VCaP (cell line): Measurements from ENCODE around the gene ACOT4.
A peak's percentile ranks its signal among the peaks of the same experiment; 100 is the strongest.
"Not testable (repeated sequence)": the region's sequence is repeated elsewhere in the genome, so short reads cannot be mapped to it uniquely, and the experiment has no call there.

Experiments used
- H3K27ac ChIP-seq: fragments of 450-650 bp; 2 replicates; pipeline ENCODE4 v1.5.1; 2017
- CTCF ChIP-seq: fragments of 450-650 bp; conservative IDR thresholded peaks from 2 replicates; pipeline ENCODE4 v1.5.1; 2017; ENCODE audit warnings: mild to moderate bottlenecking, moderate library complexity

ACOT4 gene

GRCh38 chr14:73567951-73568885 lies 23.5 kb upstream of the ACOT4 start:
- peak overlapping the region; percentile 82 for H3K27ac ChIP-seq
- TF ChIP-seq CTCF = no peak

GRCh38 chr14:73568886-73569184 lies 22.8 kb upstream of the ACOT4 start:
- H3K27ac ChIP-seq = peak overlapping the region; percentile 82

GRCh38 chr14:73569185-73569958 lies 22.3 kb upstream of the ACOT4 start, which contains the start of gene ACOT2:
Gene ACOT2, plus strand, starts transcription at chr14:73569213. Its CDS starts 28 bp downstream, at chr14:73569241.
- H3K27ac ChIP-seq = peak within 1 kb of the TSS; percentile 82

- not testable (repeated sequence) for H3K27ac ChIP-seq
- peak; percentile 77 for TF ChIP-seq CTCF
Measured at GRCh38 chr14:73570913-73571312, 20.8 kb upstream of the ACOT4 start.

GRCh38 chr14:73573034-73573433 lies 18.6 kb upstream of the ACOT4 start:
- not testable (repeated sequence) for H3K27ac ChIP-seq

- not testable (repeated sequence) for H3K27ac ChIP-seq
Measured at GRCh38 chr14:73573740-73574139, 17.9 kb upstream of the ACOT4 start.

GRCh38 chr14:73574251-73574650 lies 17.4 kb upstream of the ACOT4 start:
- not testable (repeated sequence) for H3K27ac ChIP-seq

- no peak for TF ChIP-seq CTCF
- no peak overlapping the region for H3K27ac ChIP-seq
Measured at GRCh38 chr14:73576391-73576790, 15.3 kb upstream of the ACOT4 start.

- not testable (repeated sequence) for H3K27ac ChIP-seq
Measured at GRCh38 chr14:73577214-73577613, 14.5 kb upstream of the ACOT4 start.

- not testable (repeated sequence) for H3K27ac ChIP-seq
Measured at GRCh38 chr14:73582102-73582979, 9.3 kb upstream of the ACOT4 start.

- H3K27ac ChIP-seq = no peak overlapping the region
- no peak for TF ChIP-seq CTCF
Measured at GRCh38 chr14:73588695-73589094, 3.0 kb upstream of the ACOT4 start.
